Liver (tissue), 9 donors: ENCODE data around the gene FARS2. TPM values are rescaled to one million over a fixed set of nuclear protein-coding genes. Genes with fewer than 3 reads are reported as not detected.

Experiments
- DNase-seq: peaks from one replicate; pipeline ENCODE4 v3.0.0-alpha.2; 2017; ENCODE audit warnings: low spot score
- H3K27ac ChIP-seq, 2 donors: one replicate each; pipeline ENCODE4 v1.7.0; 2013; ENCODE audit warnings: inconsistent platforms in 2 of 2, low read length in 2 of 2, control low read depth in 1 of 2, low read depth in 1 of 2, mild to moderate bottlenecking in 1 of 2
- H3K27me3 ChIP-seq, 4 donors: one replicate each; pipeline versions ENCODE4 v1.6.1 to v1.7.0; 2013; ENCODE audit warnings: low read length in 3 of 4, inconsistent platforms in 1 of 4, mild to moderate bottlenecking in 1 of 4, moderate library complexity in 1 of 4; ENCODE audit not compliant: control insufficient read depth in 4 of 4, insufficient read depth in 4 of 4
- H3K36me3 ChIP-seq, 4 donors: one replicate each; pipeline versions ENCODE4 v1.6.1 to v1.7.0; 2013; ENCODE audit warnings: low read length in 3 of 4, mild to moderate bottlenecking in 3 of 4, low read depth in 1 of 4, moderate library complexity in 1 of 4; ENCODE audit not compliant: control insufficient read depth in 4 of 4, insufficient read depth in 3 of 4
- H3K4me1 ChIP-seq, 4 donors: one replicate each; pipeline versions ENCODE4 v1.6.1 to v1.7.0; 2013; ENCODE audit warnings: low read length in 3 of 4, mild to moderate bottlenecking in 3 of 4, moderate library complexity in 1 of 4; ENCODE audit not compliant: control insufficient read depth in 4 of 4, insufficient read depth in 4 of 4
- H3K4me3 ChIP-seq, 3 donors: one replicate each; pipeline versions ENCODE4 v1.6.1 to v1.7.0; 2013; ENCODE audit warnings: low read length in 3 of 3, control low read depth in 1 of 3, low read depth in 1 of 3, mild to moderate bottlenecking in 1 of 3
- H3K9ac ChIP-seq, 2 donors: one replicate each; pipeline ENCODE4 v1.7.0; 2013; ENCODE audit warnings: low read length in 2 of 2, mild to moderate bottlenecking in 2 of 2, moderate library complexity in 2 of 2, control low read depth in 1 of 2, low read depth in 1 of 2
- H3K9me3 ChIP-seq, 4 donors: one replicate each; pipeline versions ENCODE4 v1.6.1 to v1.7.0; 2013; ENCODE audit warnings: low read length in 3 of 4; ENCODE audit not compliant: control insufficient read depth in 4 of 4
- EGR1 ChIP-seq, 2 donors: IDR thresholded peaks; 2 replicates each; pipeline ENCODE4 v1.6.1; 2016 to 2018; ENCODE audit warnings: antibody characterized with exemption in 2 of 2, low read depth in 2 of 2
- FOXA1 ChIP-seq: IDR thresholded peaks from 2 replicates; pipeline ENCODE4 v1.6.1; 2016; ENCODE audit warnings: antibody characterized with exemption
- FOXA2 ChIP-seq: IDR thresholded peaks from 2 replicates; pipeline ENCODE4 v1.6.1; 2016; ENCODE audit warnings: antibody characterized with exemption
- GABPA ChIP-seq, 2 donors: IDR thresholded peaks in 1 of 2; conservative IDR thresholded peaks in 1 of 2; 2 replicates each; pipeline ENCODE4 v1.6.1; 2016; ENCODE audit warnings: antibody characterized with exemption in 2 of 2, mild to moderate bottlenecking in 1 of 2, moderate library complexity in 1 of 2
- HNF4A ChIP-seq, 2 donors: conservative IDR thresholded peaks; 2 replicates each; pipeline ENCODE4 v1.6.1; 2016; ENCODE audit warnings: antibody characterized with exemption in 2 of 2, mild to moderate bottlenecking in 2 of 2
- HNF4G ChIP-seq: IDR thresholded peaks from 2 replicates; pipeline ENCODE4 v1.6.1; 2016; ENCODE audit warnings: antibody characterized with exemption
- JUND ChIP-seq, 2 donors: IDR thresholded peaks; 2 replicates each; pipeline ENCODE4 v1.6.1; 2016; ENCODE audit warnings: antibody characterized with exemption in 2 of 2
- NR2F2 ChIP-seq: IDR thresholded peaks from 2 replicates; pipeline ENCODE4 v1.6.1; 2016; ENCODE audit warnings: antibody characterized with exemption
- RAD21 ChIP-seq, 2 donors: IDR thresholded peaks; 2 replicates each; pipeline ENCODE4 v1.6.1; 2016; ENCODE audit warnings: antibody characterized with exemption in 2 of 2, mild to moderate bottlenecking in 2 of 2
- RXRA ChIP-seq, 2 donors: IDR thresholded peaks; 2 replicates each; pipeline ENCODE4 v1.6.1; 2017 to 2018; ENCODE audit warnings: antibody characterized with exemption in 2 of 2, mild to moderate bottlenecking in 1 of 2
- SP1 ChIP-seq: IDR thresholded peaks from 2 replicates; pipeline ENCODE4 v1.6.1; 2018; ENCODE audit warnings: antibody characterized with exemption, mild to moderate bottlenecking
- TAF1 ChIP-seq: conservative IDR thresholded peaks from 2 replicates; pipeline ENCODE4 v1.6.1; 2016; ENCODE audit warnings: antibody characterized with exemption, mild to moderate bottlenecking
- YY1 ChIP-seq: IDR thresholded peaks from 2 replicates; pipeline ENCODE4 v1.6.1; 2016; ENCODE audit warnings: antibody characterized with exemption, mild to moderate bottlenecking
- WGBS: extraction: QIAGEN DNeasy Blood & Tissue Kit; methylation state at CpG from one replicate; pipeline ENCODE4 v1.1.7; 2013; 5-methylcytosine and 5-hydroxymethylcytosine counted together
- polyA plus RNA-seq, 2 donors: library from polyadenylated mRNA; stranded (reverse) in 1 of 2; unstranded in 1 of 2; fragments of 200-250 nt in 1 of 2; fragments of >200 nt in 1 of 2; fragmentation: Nextera tagmentation in 1 of 2; extraction: Ambion mirVana in 1 of 2; gene quantifications; one replicate each; pipeline versions ENCODE4 v1.2.1 to v1.2.3, GENCODE V29; 2013 to 2015
- total RNA-seq, 2 donors: library from RNA; depleted of rRNA; stranded (reverse); fragments of >200 nt; gene quantifications; one replicate each; pipeline ENCODE4 v1.2.3, GENCODE V29; 2014
- TF ChIP-seq, protein P1 (sequence below): IDR thresholded peaks from 2 replicates; pipeline ENCODE4 v1.6.1; 2016; ENCODE audit warnings: antibody characterized with exemption
- TF ChIP-seq, protein P2 (sequence below): fragments of 150-350 bp; IDR thresholded peaks from 2 replicates; pipeline ENCODE4 v1.5.1; 2017; ENCODE audit warnings: improper control_type of control experiment, low read depth, low read length; ENCODE audit not compliant: missing input control
- TF ChIP-seq, protein P3 (sequence below): IDR thresholded peaks from 2 replicates; pipeline ENCODE4 v1.6.1; 2016; ENCODE audit warnings: antibody characterized with exemption
- TF ChIP-seq, protein P4 (sequence below): IDR thresholded peaks from 2 replicates; pipeline ENCODE4 v1.6.1; 2016; ENCODE audit warnings: antibody characterized with exemption, mild to moderate bottlenecking
- TF ChIP-seq, protein P5 (sequence below): IDR thresholded peaks from 2 replicates; pipeline ENCODE4 v1.6.1; 2016; ENCODE audit warnings: antibody characterized with exemption
- donor health status: healthy.
- donor health status: healthy.
- donor health status: healthy.
- donor health status: healthy.
- donor health status: healthy.

Gene FARS2
- total and polyA plus RNA-seq, 4 donors: 7.8 to 25.9 (median 11.2) TPM

DNA sequence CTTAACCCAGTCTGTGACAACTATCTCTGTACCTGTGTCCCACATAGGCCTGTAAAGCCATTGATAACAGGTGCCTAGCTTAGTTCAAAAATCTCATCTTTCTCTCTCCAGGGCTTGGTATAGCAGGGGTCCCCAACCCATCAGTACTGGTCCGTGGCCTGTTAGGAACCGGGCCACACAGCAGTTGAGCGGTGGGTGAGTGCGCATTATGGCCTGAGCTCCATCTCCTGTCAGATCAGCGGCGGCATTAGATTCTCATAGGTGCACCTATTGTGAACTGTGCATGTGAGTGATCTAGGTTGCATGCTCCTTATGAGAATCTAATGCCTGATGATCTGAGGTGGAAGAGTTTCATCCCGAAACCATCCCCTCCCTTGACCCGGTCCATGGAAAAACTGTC is 3.9 kb upstream of the FARS2 start:
- H3K9me3 ChIP-seq: no peaks in the 10 kb centered on the region
- H3K27ac ChIP-seq: no peak overlapping the region
- DNase-seq: no peak
- no peak overlapping the region for H3K9ac ChIP-seq
- H3K36me3 ChIP-seq: peaks cover 0 to 1% (median 0%) of the 10 kb centered on the region in 4 donors
- H3K4me3 ChIP-seq: no peak overlapping the region
- no peaks in the 10 kb centered on the region for H3K27me3 ChIP-seq
- WGBS: 99% methylated on average over 8 of the region's 8 CpGs
- TF ChIP-seq RXRA (IDR thresholded peaks at IDR 0.05) (no peak), HNF4G (no peak), EGR1 (IDR thresholded peaks at IDR 0.05; ENCODE audit: low read depth in 2 of 2) (no peak), SP1 (no peak), GABPA (IDR thresholded peaks at IDR 0.05 in 1 of 2, conservative IDR thresholded peaks at IDR 0.05 in 1 of 2) (no peak), RAD21 (IDR thresholded peaks at IDR 0.05) (no peak), YY1 (no peak), HNF4A (conservative IDR thresholded peaks at IDR 0.05) (no peak), FOXA1 (no peak), TAF1 (no peak), JUND (IDR thresholded peaks at IDR 0.05) (no peak), FOXA2 (no peak), NR2F2 (no peak)
- TF ChIP-seq, protein P1, sequence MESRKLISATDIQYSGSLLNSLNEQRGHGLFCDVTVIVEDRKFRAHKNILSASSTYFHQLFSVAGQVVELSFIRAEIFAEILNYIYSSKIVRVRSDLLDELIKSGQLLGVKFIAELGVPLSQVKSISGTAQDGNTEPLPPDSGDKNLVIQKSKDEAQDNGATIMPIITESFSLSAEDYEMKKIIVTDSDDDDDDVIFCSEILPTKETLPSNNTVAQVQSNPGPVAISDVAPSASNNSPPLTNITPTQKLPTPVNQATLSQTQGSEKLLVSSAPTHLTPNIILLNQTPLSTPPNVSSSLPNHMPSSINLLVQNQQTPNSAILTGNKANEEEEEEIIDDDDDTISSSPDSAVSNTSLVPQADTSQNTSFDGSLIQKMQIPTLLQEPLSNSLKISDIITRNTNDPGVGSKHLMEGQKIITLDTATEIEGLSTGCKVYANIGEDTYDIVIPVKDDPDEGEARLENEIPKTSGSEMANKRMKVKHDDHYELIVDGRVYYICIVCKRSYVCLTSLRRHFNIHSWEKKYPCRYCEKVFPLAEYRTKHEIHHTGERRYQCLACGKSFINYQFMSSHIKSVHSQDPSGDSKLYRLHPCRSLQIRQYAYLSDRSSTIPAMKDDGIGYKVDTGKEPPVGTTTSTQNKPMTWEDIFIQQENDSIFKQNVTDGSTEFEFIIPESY: no peak
- TF ChIP-seq, protein P2, sequence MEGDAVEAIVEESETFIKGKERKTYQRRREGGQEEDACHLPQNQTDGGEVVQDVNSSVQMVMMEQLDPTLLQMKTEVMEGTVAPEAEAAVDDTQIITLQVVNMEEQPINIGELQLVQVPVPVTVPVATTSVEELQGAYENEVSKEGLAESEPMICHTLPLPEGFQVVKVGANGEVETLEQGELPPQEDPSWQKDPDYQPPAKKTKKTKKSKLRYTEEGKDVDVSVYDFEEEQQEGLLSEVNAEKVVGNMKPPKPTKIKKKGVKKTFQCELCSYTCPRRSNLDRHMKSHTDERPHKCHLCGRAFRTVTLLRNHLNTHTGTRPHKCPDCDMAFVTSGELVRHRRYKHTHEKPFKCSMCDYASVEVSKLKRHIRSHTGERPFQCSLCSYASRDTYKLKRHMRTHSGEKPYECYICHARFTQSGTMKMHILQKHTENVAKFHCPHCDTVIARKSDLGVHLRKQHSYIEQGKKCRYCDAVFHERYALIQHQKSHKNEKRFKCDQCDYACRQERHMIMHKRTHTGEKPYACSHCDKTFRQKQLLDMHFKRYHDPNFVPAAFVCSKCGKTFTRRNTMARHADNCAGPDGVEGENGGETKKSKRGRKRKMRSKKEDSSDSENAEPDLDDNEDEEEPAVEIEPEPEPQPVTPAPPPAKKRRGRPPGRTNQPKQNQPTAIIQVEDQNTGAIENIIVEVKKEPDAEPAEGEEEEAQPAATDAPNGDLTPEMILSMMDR: no peak
- TF ChIP-seq, protein P3, sequence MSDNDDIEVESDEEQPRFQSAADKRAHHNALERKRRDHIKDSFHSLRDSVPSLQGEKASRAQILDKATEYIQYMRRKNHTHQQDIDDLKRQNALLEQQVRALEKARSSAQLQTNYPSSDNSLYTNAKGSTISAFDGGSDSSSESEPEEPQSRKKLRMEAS: no peak
- TF ChIP-seq, protein P4, sequence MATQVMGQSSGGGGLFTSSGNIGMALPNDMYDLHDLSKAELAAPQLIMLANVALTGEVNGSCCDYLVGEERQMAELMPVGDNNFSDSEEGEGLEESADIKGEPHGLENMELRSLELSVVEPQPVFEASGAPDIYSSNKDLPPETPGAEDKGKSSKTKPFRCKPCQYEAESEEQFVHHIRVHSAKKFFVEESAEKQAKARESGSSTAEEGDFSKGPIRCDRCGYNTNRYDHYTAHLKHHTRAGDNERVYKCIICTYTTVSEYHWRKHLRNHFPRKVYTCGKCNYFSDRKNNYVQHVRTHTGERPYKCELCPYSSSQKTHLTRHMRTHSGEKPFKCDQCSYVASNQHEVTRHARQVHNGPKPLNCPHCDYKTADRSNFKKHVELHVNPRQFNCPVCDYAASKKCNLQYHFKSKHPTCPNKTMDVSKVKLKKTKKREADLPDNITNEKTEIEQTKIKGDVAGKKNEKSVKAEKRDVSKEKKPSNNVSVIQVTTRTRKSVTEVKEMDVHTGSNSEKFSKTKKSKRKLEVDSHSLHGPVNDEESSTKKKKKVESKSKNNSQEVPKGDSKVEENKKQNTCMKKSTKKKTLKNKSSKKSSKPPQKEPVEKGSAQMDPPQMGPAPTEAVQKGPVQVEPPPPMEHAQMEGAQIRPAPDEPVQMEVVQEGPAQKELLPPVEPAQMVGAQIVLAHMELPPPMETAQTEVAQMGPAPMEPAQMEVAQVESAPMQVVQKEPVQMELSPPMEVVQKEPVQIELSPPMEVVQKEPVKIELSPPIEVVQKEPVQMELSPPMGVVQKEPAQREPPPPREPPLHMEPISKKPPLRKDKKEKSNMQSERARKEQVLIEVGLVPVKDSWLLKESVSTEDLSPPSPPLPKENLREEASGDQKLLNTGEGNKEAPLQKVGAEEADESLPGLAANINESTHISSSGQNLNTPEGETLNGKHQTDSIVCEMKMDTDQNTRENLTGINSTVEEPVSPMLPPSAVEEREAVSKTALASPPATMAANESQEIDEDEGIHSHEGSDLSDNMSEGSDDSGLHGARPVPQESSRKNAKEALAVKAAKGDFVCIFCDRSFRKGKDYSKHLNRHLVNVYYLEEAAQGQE: no peak
- TF ChIP-seq, protein P5, sequence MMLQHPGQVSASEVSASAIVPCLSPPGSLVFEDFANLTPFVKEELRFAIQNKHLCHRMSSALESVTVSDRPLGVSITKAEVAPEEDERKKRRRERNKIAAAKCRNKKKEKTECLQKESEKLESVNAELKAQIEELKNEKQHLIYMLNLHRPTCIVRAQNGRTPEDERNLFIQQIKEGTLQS: no peak
- H3K4me1 ChIP-seq: peaks cover under 1 to 18% (median 13%) of the 10 kb centered on the region in 4 donors
